Activated CD4-positive, alpha-beta memory T cell treated with anti-CD3 and anti-CD28 coated beads, Interleukin-2, amount 10 ng/mL, durations not matched to agents 7 days and 5 days (primary cell): ENCODE results near the gene PCLO. TPM values are rescaled to one million over a fixed set of nuclear protein-coding genes. Genes with fewer than 3 reads are reported as not detected.

ENCODE experiments used
- CTCF ChIA-PET: fragments of 350-600 bp; sonication (Branson Sonifier 250); formaldehyde crosslinking; loops from one replicate; lab custom pipeline; 2021; ENCODE audit warnings: antibody characterized with exemption, inconsistent platforms; lab: Charles Lee
- POLR2A ChIA-PET: fragments of 350-600 bp; sonication (Branson Sonifier 250); formaldehyde crosslinking; loops from one replicate; lab custom pipeline; 2021; ENCODE audit warnings: antibody characterized with exemption; lab: Charles Lee
- DNase-seq: peaks from one replicate; pipeline ENCODE4 v3.0.0-alpha.2; 2020
- H3K27ac Mint-ChIP-seq: one replicate; pipeline ENCODE4 v1.8.0; 2021; ENCODE audit warnings: mild to moderate bottlenecking, mixed read lengths
- H3K27me3 Mint-ChIP-seq: one replicate; pipeline ENCODE4 v1.8.0; 2021; ENCODE audit warnings: mixed read lengths
- H3K36me3 Mint-ChIP-seq: one replicate; pipeline ENCODE4 v1.8.0; 2021; ENCODE audit warnings: low read depth, mixed read lengths
- H3K4me1 Mint-ChIP-seq: one replicate; pipeline ENCODE4 v1.8.0; 2021; ENCODE audit warnings: mixed read lengths
- H3K4me3 Mint-ChIP-seq: one replicate; pipeline ENCODE4 v1.8.0; 2021; ENCODE audit warnings: mild to moderate bottlenecking, mixed read lengths
- H3K9me3 Mint-ChIP-seq: one replicate; pipeline ENCODE4 v1.8.0; 2021; ENCODE audit warnings: mixed read lengths
- total RNA-seq, 2 experiments: library from RNA; stranded (reverse); gene quantifications; one replicate each; pipeline ENCODE4 v1.2.3, GENCODE V29; 2021

The PCLO gene
- total RNA-seq, 2 experiments from 2014 or later = not detected

- CTCF ChIA-PET = no interaction called here
- no peaks in the 10 kb centered on the region for H3K27me3 Mint-ChIP-seq
- H3K9me3 Mint-ChIP-seq = no peaks in the 10 kb centered on the region
- no peaks in the 10 kb centered on the region for H3K4me1 Mint-ChIP-seq
- POLR2A ChIA-PET = no interaction called here
- DNase-seq = no peak
- no peak overlapping the region for H3K27ac Mint-ChIP-seq
- H3K4me3 Mint-ChIP-seq = no peak overlapping the region
- H3K36me3 Mint-ChIP-seq = no peaks in the 10 kb centered on the region
Observed at GRCh38 chr7:82805527-82805960, 357.1 kb downstream of the PCLO start.

GRCh38 chr7:82803411-82803810 lies 359.3 kb downstream of the PCLO start:
- no peaks in the 10 kb centered on the region for H3K27me3 Mint-ChIP-seq
- no peak overlapping the region for H3K27ac Mint-ChIP-seq
- H3K4me3 Mint-ChIP-seq = no peak overlapping the region
- no peaks in the 10 kb centered on the region for H3K36me3 Mint-ChIP-seq
- no peak for DNase-seq
- POLR2A ChIA-PET = no interaction called here
- H3K9me3 Mint-ChIP-seq = peaks cover 2% of the 10 kb centered on the region
- no peaks in the 10 kb centered on the region for H3K4me1 Mint-ChIP-seq
- CTCF ChIA-PET = no interaction called here

DNA sequence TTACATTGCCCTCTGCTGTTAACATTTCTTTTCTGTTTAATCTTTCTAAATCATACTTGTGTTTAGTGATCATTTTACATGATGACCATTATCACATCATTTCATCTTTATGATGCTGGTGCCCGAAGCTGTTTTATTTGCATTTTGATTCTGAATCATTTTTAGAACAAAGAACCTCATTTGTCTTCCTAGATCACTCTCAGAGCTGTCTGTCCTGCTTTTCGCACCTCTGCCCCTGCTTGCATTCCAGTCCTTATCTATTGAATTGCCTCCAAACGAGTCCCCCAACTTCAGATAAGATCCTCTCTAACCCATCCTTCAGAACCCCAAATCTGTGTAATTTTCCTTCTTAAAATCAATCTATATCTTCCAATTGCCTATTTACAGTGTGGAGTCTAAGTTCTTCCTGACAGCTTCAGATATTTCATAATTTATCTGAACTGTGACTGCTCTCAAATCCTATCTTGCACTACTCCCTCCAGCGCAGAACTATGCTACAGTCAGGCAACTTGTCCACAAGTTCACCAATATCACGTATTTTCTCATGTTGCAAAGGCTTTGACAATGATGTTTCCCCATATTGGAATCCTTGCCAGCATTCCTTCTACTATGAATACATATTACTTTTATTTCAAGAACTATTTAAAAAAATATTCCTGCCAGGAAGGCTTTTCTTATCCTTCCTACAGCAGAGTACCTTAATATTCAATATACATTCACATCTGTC lies 372.6 kb downstream of the PCLO start:
- CTCF ChIA-PET = no interaction called here
- Mint-ChIP-seq H3K4me3 (no peak overlapping the region), H3K9me3 (peaks cover 11% of the 10 kb centered on the region), H3K27ac (no peak overlapping the region), H3K4me1 (no peaks in the 10 kb centered on the region), H3K27me3 (no peaks in the 10 kb centered on the region), H3K36me3 (no peaks in the 10 kb centered on the region)
- POLR2A ChIA-PET = no interaction called here
- DNase-seq = no peak

- CTCF ChIA-PET = no interaction called here
Observed at GRCh38 chr7:82778021-82778420, 384.7 kb downstream of the PCLO start.

GRCh38 chr7:82762880-82763279 lies 399.8 kb downstream of the PCLO start:
- H3K27ac Mint-ChIP-seq = no peak overlapping the region
- DNase-seq = no peak
- no peaks in the 10 kb centered on the region for H3K27me3 Mint-ChIP-seq
- H3K9me3 Mint-ChIP-seq = peaks cover 7% of the 10 kb centered on the region
- ChIA-PET POLR2A (no interaction called here), CTCF (no interaction called here)
- H3K4me1 Mint-ChIP-seq = no peaks in the 10 kb centered on the region
- no peaks in the 10 kb centered on the region for H3K36me3 Mint-ChIP-seq
- H3K4me3 Mint-ChIP-seq = no peak overlapping the region

More at GRCh38 chr7:82778021-82778420, 384.7 kb downstream of the PCLO start:
- H3K4me1 Mint-ChIP-seq = no peaks in the 10 kb centered on the region
- POLR2A ChIA-PET = no interaction called here
- peaks cover 8% of the 10 kb centered on the region for H3K9me3 Mint-ChIP-seq
- no peak overlapping the region for H3K4me3 Mint-ChIP-seq
- H3K36me3 Mint-ChIP-seq = no peaks in the 10 kb centered on the region
- no peak overlapping the region for H3K27ac Mint-ChIP-seq
- no peaks in the 10 kb centered on the region for H3K27me3 Mint-ChIP-seq
- no peak for DNase-seq

DNA sequence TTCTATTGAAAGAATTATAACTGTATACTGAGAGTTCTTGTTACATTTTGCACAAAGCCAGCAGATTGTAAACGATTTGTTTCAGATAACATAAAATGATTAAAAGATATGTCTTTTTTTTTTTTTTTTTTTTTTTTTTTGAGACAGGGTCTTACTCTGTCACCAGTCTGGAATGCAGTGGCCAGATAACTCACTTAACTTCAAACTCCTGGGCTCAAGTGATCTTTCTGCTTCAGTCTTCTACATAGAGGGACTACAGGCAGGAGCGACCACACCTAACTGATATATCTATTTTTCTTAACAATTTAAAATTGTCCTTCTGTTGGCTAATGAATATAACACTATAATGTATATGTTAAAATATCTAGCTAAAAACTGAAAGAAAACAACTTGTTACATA lies 401.9 kb downstream of the PCLO start:
- no peak overlapping the region for H3K27ac Mint-ChIP-seq
- no peaks in the 10 kb centered on the region for H3K27me3 Mint-ChIP-seq
- H3K9me3 Mint-ChIP-seq = peaks cover 7% of the 10 kb centered on the region
- CTCF ChIA-PET = interaction anchor here (1.0 kb wide), 1 partner anchor 83 kb away, joined by 3 read pairs; no protein-coding TSS in a partner anchor
- POLR2A ChIA-PET = no interaction called here
- no peaks in the 10 kb centered on the region for H3K36me3 Mint-ChIP-seq
- no peaks in the 10 kb centered on the region for H3K4me1 Mint-ChIP-seq
- no peak for DNase-seq
- H3K4me3 Mint-ChIP-seq = no peak overlapping the region

DNA sequence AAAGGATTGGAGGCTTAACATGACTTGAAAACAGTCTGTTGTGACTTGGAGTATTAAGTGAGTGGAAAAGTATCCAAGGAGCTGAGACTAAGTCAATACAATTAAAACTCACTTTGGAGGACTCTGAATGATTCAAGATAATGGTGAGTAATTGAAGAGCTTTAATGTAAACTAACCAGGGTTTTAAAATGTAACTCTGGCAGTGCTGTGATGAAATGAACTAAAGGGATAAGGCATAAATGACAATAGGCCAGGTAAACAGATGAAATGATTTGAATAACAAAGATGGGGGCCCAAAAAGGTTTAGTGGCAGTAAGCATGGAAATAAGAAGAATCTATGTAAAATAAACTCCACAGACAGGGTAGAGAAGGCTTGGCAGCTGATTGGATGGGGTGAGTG lies 402.6 kb downstream of the PCLO start:
- Mint-ChIP-seq H3K9me3 (peaks cover 7% of the 10 kb centered on the region), H3K4me1 (no peaks in the 10 kb centered on the region), H3K36me3 (no peaks in the 10 kb centered on the region), H3K27ac (no peak overlapping the region), H3K27me3 (no peaks in the 10 kb centered on the region), H3K4me3 (no peak overlapping the region)
- no peak for DNase-seq
- ChIA-PET POLR2A (no interaction called here), CTCF (no interaction called here)

DNA sequence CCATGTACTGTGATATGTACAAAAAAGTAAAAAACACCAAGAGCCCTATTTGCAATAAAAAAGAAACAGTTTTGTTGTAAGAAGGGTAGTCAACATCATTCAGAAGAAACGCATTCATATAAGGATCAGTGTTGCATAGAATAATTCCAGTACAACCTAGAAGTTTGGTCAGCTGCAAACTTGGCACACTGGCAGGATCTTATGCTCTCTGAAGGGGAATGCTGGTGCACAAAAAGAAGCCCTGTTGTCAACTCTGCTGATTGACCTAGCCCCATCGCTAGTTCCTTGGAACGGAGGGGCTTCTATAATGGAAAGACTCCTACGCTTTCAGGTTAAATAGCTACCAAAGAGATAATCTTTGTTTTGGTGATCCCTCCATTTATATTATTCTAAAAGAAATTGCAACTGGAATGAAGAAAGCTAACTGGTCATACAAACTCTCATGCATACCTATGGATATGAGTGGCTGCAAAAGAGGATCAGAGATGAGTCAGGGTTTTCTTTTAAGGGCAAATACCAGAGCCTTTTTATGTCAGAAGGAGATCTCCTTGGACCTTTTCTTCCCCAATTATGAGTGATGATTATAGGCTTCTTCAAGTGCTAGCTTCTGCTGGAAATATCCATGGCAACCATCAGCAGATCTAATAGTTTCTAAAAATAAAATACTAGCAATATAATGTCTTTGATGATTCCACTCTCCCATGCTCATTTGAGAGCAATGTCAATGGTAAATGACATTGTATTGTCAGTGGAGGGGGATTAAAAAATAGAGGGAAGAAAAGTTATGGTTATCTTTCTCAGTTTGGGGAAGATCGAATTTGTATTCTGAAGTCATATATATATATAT lies 406.8 kb downstream of the PCLO start:
- H3K4me1 Mint-ChIP-seq = no peaks in the 10 kb centered on the region
- peaks cover 5% of the 10 kb centered on the region for H3K9me3 Mint-ChIP-seq
- no peaks in the 10 kb centered on the region for H3K36me3 Mint-ChIP-seq
- H3K27me3 Mint-ChIP-seq = no peaks in the 10 kb centered on the region
- no peak overlapping the region for H3K27ac Mint-ChIP-seq
- H3K4me3 Mint-ChIP-seq = no peak overlapping the region
- DNase-seq = no peak
- POLR2A ChIA-PET = no interaction called here
- CTCF ChIA-PET = no interaction called here

DNA sequence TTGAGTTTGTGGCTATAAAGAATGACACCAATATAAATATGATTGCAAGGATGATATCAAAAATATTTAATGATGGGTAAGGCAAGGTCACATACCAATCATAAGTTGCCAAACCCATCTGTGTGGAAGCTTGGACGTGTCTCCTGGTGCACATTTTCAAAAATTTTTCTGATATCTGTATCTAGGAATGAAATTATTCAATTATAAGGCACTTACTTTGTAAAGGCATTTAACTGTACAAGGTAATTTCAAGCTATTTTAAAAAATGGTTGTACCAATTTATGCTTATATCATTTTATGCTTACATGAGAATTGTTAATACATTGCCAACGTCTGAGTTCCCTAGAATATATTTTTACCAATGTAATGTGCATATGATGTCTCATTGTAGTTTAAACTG lies 412.7 kb downstream of the PCLO start:
- no peaks in the 10 kb centered on the region for H3K27me3 Mint-ChIP-seq
- no peak overlapping the region for H3K4me3 Mint-ChIP-seq
- no peak for DNase-seq
- POLR2A ChIA-PET = no interaction called here
- CTCF ChIA-PET = no interaction called here
- H3K4me1 Mint-ChIP-seq = no peaks in the 10 kb centered on the region
- no peaks in the 10 kb centered on the region for H3K36me3 Mint-ChIP-seq
- no peak overlapping the region for H3K27ac Mint-ChIP-seq
- H3K9me3 Mint-ChIP-seq = peaks cover 7% of the 10 kb centered on the region

DNA sequence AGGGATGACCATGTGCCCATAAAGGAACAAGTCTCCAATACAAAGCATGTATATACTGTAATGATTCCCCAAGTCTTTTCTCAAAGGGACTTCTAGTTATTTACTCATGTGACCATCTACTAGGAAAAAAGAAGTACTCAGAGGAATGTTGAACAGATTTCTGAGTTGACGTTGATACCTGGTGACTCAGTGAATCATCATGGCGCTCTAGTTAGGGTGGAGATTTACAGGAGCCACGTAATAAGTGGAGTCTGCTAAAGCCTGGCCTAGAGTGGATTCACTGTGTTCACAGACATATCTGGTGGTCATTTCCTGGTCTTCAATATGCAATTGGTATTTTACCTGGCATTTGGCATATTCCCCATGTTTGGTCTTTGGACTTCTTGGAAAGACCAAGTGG lies 416.9 kb downstream of the PCLO start:
- ChIA-PET POLR2A (no interaction called here), CTCF (no interaction called here)
- Mint-ChIP-seq H3K4me3 (no peak overlapping the region), H3K4me1 (no peaks in the 10 kb centered on the region), H3K27me3 (no peaks in the 10 kb centered on the region), H3K9me3 (peaks cover 9% of the 10 kb centered on the region), H3K27ac (no peak overlapping the region), H3K36me3 (no peaks in the 10 kb centered on the region)
- no peak for DNase-seq

DNA sequence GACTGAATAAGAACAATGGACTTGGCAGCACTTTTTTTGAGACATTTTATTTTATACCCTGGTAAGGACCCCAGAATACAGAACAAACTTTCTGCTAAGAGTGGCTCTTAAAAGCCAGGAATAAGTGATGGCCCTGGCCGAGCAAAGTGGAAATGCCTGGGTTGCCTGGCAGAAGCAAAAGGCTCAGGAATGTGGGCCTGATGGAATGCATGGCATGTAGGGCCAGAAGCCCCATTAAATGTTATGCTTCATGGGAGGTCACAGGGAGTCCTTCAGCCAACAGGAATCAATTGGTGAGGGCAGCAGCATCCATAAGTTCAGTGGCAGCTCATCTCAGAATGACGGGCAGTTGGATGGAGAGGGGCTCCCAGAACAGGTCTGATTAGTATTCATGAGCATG lies 417.6 kb downstream of the PCLO start:
- CTCF ChIA-PET = no interaction called here
- Mint-ChIP-seq H3K4me1 (no peaks in the 10 kb centered on the region), H3K9me3 (peaks cover 9% of the 10 kb centered on the region), H3K36me3 (no peaks in the 10 kb centered on the region), H3K27me3 (no peaks in the 10 kb centered on the region), H3K4me3 (no peak overlapping the region), H3K27ac (no peak overlapping the region)
- DNase-seq = no peak
- POLR2A ChIA-PET = no interaction called here

GRCh38 chr7:82742163-82742562 lies 420.5 kb downstream of the PCLO start:
- POLR2A ChIA-PET = no interaction called here
- Mint-ChIP-seq H3K9me3 (peaks cover 11% of the 10 kb centered on the region), H3K27ac (no peak overlapping the region), H3K36me3 (no peaks in the 10 kb centered on the region), H3K27me3 (no peaks in the 10 kb centered on the region), H3K4me1 (no peaks in the 10 kb centered on the region), H3K4me3 (no peak overlapping the region)
- CTCF ChIA-PET = no interaction called here
- no peak for DNase-seq

- no peaks in the 10 kb centered on the region for H3K36me3 Mint-ChIP-seq
- H3K4me3 Mint-ChIP-seq = no peak overlapping the region
- no peaks in the 10 kb centered on the region for H3K4me1 Mint-ChIP-seq
- ChIA-PET CTCF (no interaction called here), POLR2A (no interaction called here)
- no peaks in the 10 kb centered on the region for H3K27me3 Mint-ChIP-seq
- no peak overlapping the region for H3K27ac Mint-ChIP-seq
- no peak for DNase-seq
- peaks cover 8% of the 10 kb centered on the region for H3K9me3 Mint-ChIP-seq
Observed at GRCh38 chr7:82741493-82741892, 421.2 kb downstream of the PCLO start.
